Ishikawa (cell line): Measurements from ENCODE around the gene MTERF1.
A peak's percentile ranks its signal among the peaks of the same experiment; 100 is the strongest.

Experiments
- CEBPB ChIP-seq: IDR thresholded peaks from 2 replicates; pipeline ENCODE4 v1.6.1; 2012
- CREB1 ChIP-seq: IDR thresholded peaks from 2 replicates; pipeline ENCODE4 v1.6.1; 2012; ENCODE audit warnings: low read depth
- EGR1 ChIP-seq: IDR thresholded peaks from 2 replicates; pipeline ENCODE4 v1.6.1; 2012
- EP300 ChIP-seq: IDR thresholded peaks from 2 replicates; pipeline ENCODE4 v1.6.1; 2012; ENCODE audit warnings: borderline replicate concordance
- FOXM1 ChIP-seq: IDR thresholded peaks from 2 replicates; pipeline ENCODE4 v1.6.1; 2012; ENCODE audit warnings: low read depth, borderline replicate concordance
- MAX ChIP-seq: IDR thresholded peaks from 2 replicates; pipeline ENCODE4 v1.6.1; 2012
- NFIC ChIP-seq: IDR thresholded peaks from 2 replicates; pipeline ENCODE4 v1.6.1; 2012
- RAD21 ChIP-seq: IDR thresholded peaks from 2 replicates; pipeline ENCODE4 v1.6.1; 2012; ENCODE audit warnings: low read depth
- REST ChIP-seq: IDR thresholded peaks from 2 replicates; pipeline ENCODE4 v1.6.1; 2012; ENCODE audit warnings: low read depth, mild to moderate bottlenecking
- TAF1 ChIP-seq: IDR thresholded peaks from 2 replicates; pipeline ENCODE4 v1.6.1; 2012; ENCODE audit warnings: low read depth, mild to moderate bottlenecking
- TCF12 ChIP-seq: IDR thresholded peaks from 2 replicates; pipeline ENCODE4 v1.6.1; 2012; ENCODE audit warnings: low read depth
- TEAD4 ChIP-seq: IDR thresholded peaks from 2 replicates; pipeline ENCODE4 v1.6.1; 2012
- USF1 ChIP-seq: IDR thresholded peaks from 2 replicates; pipeline ENCODE4 v1.6.1; 2012
- YY1 ChIP-seq: IDR thresholded peaks from 2 replicates; pipeline ENCODE4 v1.6.1; 2012; ENCODE audit warnings: low read depth
- ZBTB7A ChIP-seq: IDR thresholded peaks from 2 replicates; pipeline ENCODE4 v1.6.1; 2012; ENCODE audit warnings: low read depth

Gene MTERF1

GRCh38 chr7:91835826-91836368, 44.6 kb downstream of the MTERF1 start:
- 0 out of 2 replicates have a peak, but pooled peaks have one; percentile 35 for TF ChIP-seq NFIC
- no peak for TF ChIP-seq TCF12

- TF ChIP-seq ZBTB7A (no peak), TEAD4 (no peak), CEBPB (no peak), YY1 (no peak), RAD21 (no peak), NFIC (no peak), MAX (no peak), CREB1 (no peak), EP300 (no peak), USF1 (no peak), REST (no peak), TCF12 (no peak), TAF1 (no peak), EGR1 (no peak), FOXM1 (no peak)
Observed at GRCh38 chr7:91835091-91835825, 45.2 kb downstream of the MTERF1 start.

GRCh38 chr7:91832493-91833045, 47.9 kb downstream of the MTERF1 start:
- no peak for TF ChIP-seq FOXM1
- TF ChIP-seq USF1: no peak
- no peak for TF ChIP-seq TCF12
- no peak for TF ChIP-seq YY1

GRCh38 chr7:91827169-91827568, 53.3 kb downstream of the MTERF1 start:
- TF ChIP-seq FOXM1: no peak
- TF ChIP-seq NFIC: no peak
- TF ChIP-seq CEBPB: no peak
- TF ChIP-seq EP300: no peak
- no peak for TF ChIP-seq ZBTB7A
- TF ChIP-seq TCF12: no peak
- no peak for TF ChIP-seq RAD21
- no peak for TF ChIP-seq USF1
- no peak for TF ChIP-seq TAF1
- no peak for TF ChIP-seq YY1
- no peak for TF ChIP-seq MAX
- TF ChIP-seq EGR1: no peak
- TF ChIP-seq REST: no peak
- TF ChIP-seq TEAD4: no peak
- TF ChIP-seq CREB1: no peak

GRCh38 chr7:91826377-91826776, 54.1 kb downstream of the MTERF1 start:
- TF ChIP-seq FOXM1 (no peak), TAF1 (no peak), TEAD4 (0 out of 2 replicates have a peak, but pooled peaks have one; percentile 7)

GRCh38 chr7:91824201-91824600, 56.3 kb downstream of the MTERF1 start:
- TF ChIP-seq RAD21: no peak
- TF ChIP-seq MAX: no peak
- TF ChIP-seq ZBTB7A: no peak
- TF ChIP-seq NFIC: peak; percentile 33; the same call in 1 of the 2 replicates
- TF ChIP-seq USF1: no peak
- TF ChIP-seq YY1: no peak
- TF ChIP-seq EGR1: no peak
- TF ChIP-seq CEBPB: no peak
